Adipose tissue (tissue), 3 donors: ENCODE results near the gene GOLGA6L10. TPM values are rescaled to one million over a fixed set of nuclear protein-coding genes. Genes with fewer than 3 reads are reported as not detected.
"Not testable (repeated sequence)": the region's sequence is repeated elsewhere in the genome, so short reads cannot be mapped to it uniquely, and the experiment has no call there.

Experiments used
- H3K27ac ChIP-seq: one replicate; pipeline ENCODE4 v1.5.1; 2013; ENCODE audit warnings: low read depth, low read length
- WGBS, 3 donors: extraction: QIAGEN DNeasy Blood & Tissue Kit; methylation state at CpG; one replicate each; pipeline ENCODE4 v1.1.7; 2013; 5-methylcytosine and 5-hydroxymethylcytosine counted together
- polyA plus RNA-seq, 3 donors: library from polyadenylated mRNA; stranded (reverse); fragments of 200-250 nt; gene quantifications; one replicate each; pipeline ENCODE4 v1.2.3, GENCODE V29; 2013
- donor health status: healthy with polysubstance abuse.
- donor health status: Bipolar disorder and iron deficiency.
- donor health status: healthy.

Gene GOLGA6L10
- polyA plus RNA-seq, 3 donors, result 0.11 to 0.83 (median 0.79) TPM

GRCh38 chr15:82347645-82348044 is 1.6 kb downstream of the GOLGA6L10 start:
- WGBS, 3 donors, result 42 to 53% (median 43%) methylated on average over 2 to 3 of the region's 5 CpGs
- not testable (repeated sequence) for H3K27ac ChIP-seq

- H3K27ac ChIP-seq, result not testable (repeated sequence)
- WGBS, 3 donors, result 84 to 98% (median 93%) methylated on average over 1 of the region's 2 CpGs
Measured at GRCh38 chr15:82345176-82345575, 4.1 kb downstream of the GOLGA6L10 start.

GRCh38 chr15:82344421-82344820 is 4.9 kb downstream of the GOLGA6L10 start:
- 93 to 97% (median 95%) methylated on average over 5 to 11 of the region's 12 CpGs for WGBS, 3 donors
- H3K27ac ChIP-seq, result not testable (repeated sequence)

GRCh38 chr15:82343851-82344250 is 5.4 kb downstream of the GOLGA6L10 start:
- H3K27ac ChIP-seq, result not testable (repeated sequence)
- WGBS, 3 donors, result 92 to 95% (median 94%) methylated on average over 2 of the region's 5 CpGs

- WGBS, 3 donors, result 54 to 63% (median 62%) methylated on average over 8 of the region's 11 CpGs
- not testable (repeated sequence) for H3K27ac ChIP-seq
Measured at GRCh38 chr15:82342632-82343374, 6.5 kb downstream of the GOLGA6L10 start.

GRCh38 chr15:82338573-82338972 is 10.7 kb downstream of the GOLGA6L10 start:
- not testable (repeated sequence) for H3K27ac ChIP-seq
- WGBS, 3 donors, result 79 to 90% (median 83%) methylated on average over 8 of the region's 8 CpGs

DNA sequence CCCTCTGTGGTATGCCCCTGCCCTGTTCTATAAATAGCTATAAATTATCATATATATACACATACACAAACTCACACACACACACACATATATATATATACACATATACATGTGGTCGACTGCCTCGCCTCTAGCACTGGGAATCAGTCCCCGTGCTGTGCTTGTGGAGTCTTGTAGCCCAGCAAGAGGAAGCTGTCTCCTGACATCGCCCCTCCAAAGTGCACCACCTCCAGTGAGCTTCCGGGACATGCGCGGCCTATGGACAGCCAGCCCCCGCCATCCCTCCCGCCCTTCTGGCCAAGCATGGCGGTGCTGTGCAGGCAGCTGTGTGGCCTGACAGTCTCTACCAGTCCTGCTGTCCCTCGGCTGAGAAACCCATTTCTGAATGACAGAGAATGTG is 11.2 kb downstream of the GOLGA6L10 start:
- WGBS, 3 donors, result 83% methylated on average over 8 to 10 of the region's 11 CpGs

DNA sequence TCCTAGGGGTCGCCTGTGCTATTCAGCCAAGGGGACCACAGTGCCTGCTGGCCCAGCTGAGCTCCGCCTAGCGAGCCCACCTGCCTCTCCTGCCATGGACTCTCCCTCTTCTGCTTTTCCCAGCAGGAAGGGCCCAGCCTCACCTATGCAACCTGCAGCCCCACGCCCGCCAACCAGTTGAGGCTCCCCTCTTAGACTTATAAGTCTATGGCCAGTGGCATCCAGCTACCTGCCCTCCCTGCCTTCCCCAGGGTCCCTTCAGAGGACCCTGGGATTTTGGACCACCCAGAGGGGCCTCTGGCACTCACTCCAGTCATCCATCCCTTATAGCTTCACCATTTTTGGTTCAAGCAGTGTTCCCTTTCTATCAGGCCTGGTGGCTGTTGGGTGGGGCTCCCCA is 12.2 kb downstream of the GOLGA6L10 start:
- H3K27ac ChIP-seq, result not testable (repeated sequence)
- 89 to 97% (median 92%) methylated on average over 2 to 3 of the region's 5 CpGs for WGBS, 3 donors

More for the DNA sequence above, 11.2 kb downstream of the GOLGA6L10 start:
- H3K27ac ChIP-seq, result not testable (repeated sequence)

DNA sequence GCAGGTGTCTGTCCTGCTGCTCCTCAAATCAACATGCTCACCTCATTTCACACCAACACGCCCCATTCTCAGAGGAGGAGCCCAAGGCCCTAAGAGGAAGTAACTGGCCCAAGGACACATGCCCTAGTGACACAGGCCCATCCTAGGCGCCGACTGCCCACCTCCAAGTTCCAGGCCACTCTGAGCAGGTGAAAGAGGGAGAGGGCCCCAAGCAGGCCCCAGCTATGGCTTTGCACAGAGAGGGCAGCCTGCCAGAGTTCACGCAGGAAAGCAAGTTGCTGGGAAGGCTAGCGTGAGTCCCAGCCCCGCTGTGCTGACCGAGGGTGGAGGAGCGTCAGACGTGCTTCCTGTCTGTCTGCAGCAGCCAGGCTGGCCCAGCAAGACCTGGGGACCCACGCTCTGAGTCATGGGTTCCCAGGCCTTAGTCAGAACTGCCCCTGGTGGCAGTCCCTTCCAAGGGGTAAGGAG is 13.1 kb downstream of the GOLGA6L10 start:
- H3K27ac ChIP-seq, result not testable (repeated sequence)
- 52 to 73% (median 58%) methylated on average over 7 to 10 of the region's 10 CpGs for WGBS, 3 donors

DNA sequence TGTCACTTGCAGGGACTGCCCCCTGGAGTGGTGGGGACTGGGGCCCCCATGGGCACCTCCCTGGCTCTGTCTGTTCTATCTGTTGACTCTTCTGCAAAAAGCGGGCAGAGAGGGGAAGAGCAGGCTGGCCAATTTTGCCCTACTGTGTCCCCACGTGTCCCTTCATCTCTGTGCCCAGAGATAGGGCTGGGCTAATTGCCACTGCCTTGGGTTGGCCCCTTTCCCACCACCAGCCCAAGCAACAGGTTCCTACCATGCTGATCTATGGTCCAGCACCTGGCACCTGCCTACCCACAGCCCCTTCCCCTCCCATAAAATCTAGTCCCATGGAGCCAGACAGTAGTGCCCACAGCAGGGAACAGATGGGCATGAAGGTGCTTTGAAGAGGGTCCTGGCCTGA is 14.3 kb downstream of the GOLGA6L10 start:
- WGBS, 3 donors, result 84 to 100% methylated on average over 2 of the region's 2 CpGs; no CpG with 5 or more reads in 1 of the 3 donors
- not testable (repeated sequence) for H3K27ac ChIP-seq

GRCh38 chr15:82334554-82334932 is 14.7 kb downstream of the GOLGA6L10 start:
- not testable (repeated sequence) for H3K27ac ChIP-seq
- 85 to 92% (median 91%) methylated on average over 7 of the region's 9 CpGs for WGBS, 3 donors

- H3K27ac ChIP-seq, result not testable (repeated sequence)
- 76 to 82% (median 77%) methylated on average over 12 to 41 of the region's 43 CpGs for WGBS, 3 donors
Measured at GRCh38 chr15:82333603-82334553, 15.4 kb downstream of the GOLGA6L10 start.

DNA sequence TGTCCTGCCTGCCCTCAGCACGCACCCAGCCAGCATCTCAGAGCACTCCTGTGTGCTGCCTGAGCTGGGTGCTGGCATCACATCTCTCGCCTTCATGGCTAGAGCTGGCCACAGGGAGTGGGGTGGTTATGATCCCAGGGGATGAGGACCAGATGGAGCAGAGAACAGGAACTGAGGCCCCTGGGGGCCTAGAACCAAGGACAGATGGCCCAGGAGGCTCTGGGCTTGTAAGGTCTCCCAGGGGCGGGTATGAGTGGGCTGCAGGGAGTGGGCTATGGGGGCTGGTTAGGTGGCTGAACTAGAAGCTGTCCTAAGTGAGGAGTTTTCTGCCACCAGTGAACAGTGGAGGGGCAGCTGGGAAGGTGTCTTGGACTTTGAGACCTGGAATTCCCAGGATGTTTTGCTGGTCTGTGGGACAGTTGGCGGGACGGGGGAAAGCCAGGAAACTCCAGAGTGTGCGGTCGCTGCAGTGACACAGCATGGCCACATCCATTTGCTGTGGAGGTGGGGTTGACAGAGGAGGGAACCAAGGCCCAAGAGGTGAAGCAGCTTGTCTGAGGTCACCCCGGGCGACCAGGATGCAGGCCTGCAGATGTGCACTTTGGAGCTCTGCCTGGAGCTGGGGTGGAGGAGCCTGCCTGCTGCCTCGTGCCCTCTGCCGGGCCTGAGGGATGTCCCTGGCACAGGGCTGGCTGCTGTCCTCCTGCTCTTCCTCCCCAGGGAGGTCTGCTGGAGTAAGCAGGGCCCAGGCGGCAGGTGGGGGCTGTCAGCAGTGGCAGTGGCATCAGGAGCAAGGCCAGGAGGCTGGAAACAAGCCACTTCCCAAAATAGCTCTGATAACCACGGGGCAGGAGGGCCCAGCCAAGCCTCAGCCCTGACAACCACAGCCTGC is 16.3 kb downstream of the GOLGA6L10 start:
- 22 to 47% (median 43%) methylated on average over 5 to 12 of the region's 13 CpGs for WGBS, 3 donors

GRCh38 chr15:82331576-82332304 is 17.5 kb downstream of the GOLGA6L10 start:
- 50 to 83% methylated on average over 2 of the region's 3 CpGs; no CpG with 5 or more reads in 1 of the 3 donors for WGBS, 3 donors
- not testable (repeated sequence) for H3K27ac ChIP-seq

More for the DNA sequence above, 16.3 kb downstream of the GOLGA6L10 start:
- H3K27ac ChIP-seq, result not testable (repeated sequence)

DNA sequence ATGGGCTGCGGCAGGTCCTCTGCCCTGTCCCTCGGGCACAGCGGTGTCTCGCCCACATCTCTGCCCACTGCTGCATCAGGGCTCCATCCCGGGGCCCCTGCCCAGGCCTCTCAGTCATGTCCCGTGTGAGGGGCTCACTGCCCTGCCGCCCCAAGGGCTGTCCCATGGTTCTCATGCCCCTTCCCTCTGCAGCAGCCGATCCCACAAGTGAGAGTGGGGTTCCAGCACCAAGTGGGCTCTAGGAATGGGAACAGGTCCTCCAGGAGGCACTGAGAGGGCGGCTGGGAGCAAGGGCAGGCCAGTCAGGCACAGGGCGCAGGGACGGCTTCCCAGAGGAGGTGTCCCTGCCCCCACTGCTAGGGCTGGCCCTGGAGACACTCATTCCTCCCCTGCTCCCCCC is 18.4 kb downstream of the GOLGA6L10 start:
- WGBS, 3 donors, result 94 to 100% (median 96%) methylated on average over 3 to 6 of the region's 11 CpGs
- not testable (repeated sequence) for H3K27ac ChIP-seq

DNA sequence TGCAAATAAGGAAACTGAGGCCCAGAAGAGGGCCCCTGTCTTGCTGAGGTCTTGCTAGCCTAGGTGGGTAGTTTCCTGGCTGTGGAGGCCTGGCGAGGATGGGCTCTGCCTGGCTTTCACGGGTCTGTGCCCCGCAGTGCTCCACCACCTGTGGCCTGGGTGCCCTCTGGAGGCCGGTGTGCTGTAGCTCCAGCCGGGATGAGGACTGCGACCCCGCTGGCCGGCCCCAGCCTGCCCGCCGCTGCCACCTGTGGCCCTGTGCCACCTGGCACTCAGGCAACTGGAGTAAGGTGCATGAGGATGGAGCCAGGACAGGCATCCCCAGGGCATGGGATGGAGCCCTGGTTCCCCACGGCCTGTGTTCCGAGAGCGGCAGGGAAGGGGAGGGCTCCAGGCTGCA is 20.2 kb downstream of the GOLGA6L10 start:
- H3K27ac ChIP-seq, result not testable (repeated sequence)
- WGBS, 3 donors, result 78% methylated on average over 7 of the region's 13 CpGs; no CpG with 5 or more reads in 2 of the 3 donors

GRCh38 chr15:82327372-82327771 is 21.9 kb downstream of the GOLGA6L10 start:
- not testable (repeated sequence) for H3K27ac ChIP-seq
- 83 to 87% (median 84%) methylated on average over 4 to 8 of the region's 10 CpGs for WGBS, 3 donors
